Type B pancreatic cell (in vitro differentiated cells): Measurements from ENCODE around the gene SRGAP1. TPM values are rescaled to one million over a fixed set of nuclear protein-coding genes. Genes with fewer than 3 reads are reported as not detected.

Source experiments
- DNase-seq: peaks from one replicate; pipeline ENCODE4 v3.0.0; 2021; ENCODE audit warnings: mixed read lengths; ENCODE audit not compliant: unreplicated experiment; ENCODE audit errors: extremely low spot score
- H3K27ac Mint-ChIP-seq: 2 replicates; pipeline ENCODE4 v1.8.0; 2021; ENCODE audit warnings: mild to moderate bottlenecking, mixed read lengths
- H3K27me3 Mint-ChIP-seq: 2 replicates; pipeline ENCODE4 v1.8.0; 2021; ENCODE audit warnings: mixed read lengths
- H3K36me3 Mint-ChIP-seq: 2 replicates; pipeline ENCODE4 v1.8.0; 2021; ENCODE audit warnings: mixed read lengths
- H3K4me1 Mint-ChIP-seq: one replicate; pipeline ENCODE4 v1.8.0; 2021; ENCODE audit warnings: mixed read lengths; ENCODE audit not compliant: unreplicated experiment
- H3K4me3 Mint-ChIP-seq: 2 replicates; pipeline ENCODE4 v1.8.0; 2021; ENCODE audit warnings: mild to moderate bottlenecking, mixed read lengths
- H3K9me3 Mint-ChIP-seq: 2 replicates; pipeline ENCODE4 v1.8.0; 2021; ENCODE audit warnings: mixed read lengths
- total RNA-seq: library from RNA; stranded (reverse); gene quantifications from 2 replicates; pipeline ENCODE4 v1.2.1, GENCODE V29; 2021; ENCODE audit warnings: low replicate concordance
- TF ChIP-seq, protein P1 (sequence below): fragments of 200-600 bp; sonication (generic); conservative IDR thresholded peaks from 2 replicates; pipeline ENCODE4 v1.5.0; 2021; ENCODE audit warnings: antibody characterized with exemption, mild to moderate bottlenecking

Gene SRGAP1
- total RNA-seq, 1 donor from 2014 or later = 14.9 TPM

DNA sequence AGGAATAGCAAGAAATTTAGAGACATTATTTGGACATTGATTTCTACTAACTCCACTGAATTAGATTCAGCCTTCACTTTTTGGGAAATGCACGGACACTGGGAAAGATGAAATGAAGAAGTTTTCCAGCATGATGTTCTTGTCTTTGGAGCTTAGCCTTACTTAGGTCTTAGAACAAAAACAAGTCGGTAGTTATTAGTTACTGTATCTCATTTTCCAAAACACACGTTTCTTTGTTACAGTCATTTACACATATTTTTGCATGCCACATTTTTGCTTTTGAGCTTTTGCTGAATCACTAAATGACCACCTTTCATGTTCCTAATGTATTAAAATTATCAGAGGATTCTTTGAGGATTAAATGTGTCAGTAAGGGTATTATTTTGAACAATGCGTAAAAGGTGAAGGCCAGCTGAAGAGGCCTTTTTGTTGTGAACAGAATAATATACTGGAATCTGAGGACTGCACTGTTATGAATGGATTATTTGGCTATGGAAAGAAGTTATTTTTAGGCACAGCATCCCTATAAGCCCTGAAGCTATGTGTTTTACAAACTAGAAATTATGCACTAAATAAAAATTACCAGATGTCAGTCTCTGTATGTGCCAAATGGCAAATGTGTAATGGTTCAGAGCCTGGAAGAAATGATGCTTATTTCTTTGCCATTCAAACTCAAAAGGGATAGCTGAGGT lies 138.2 kb downstream of the SRGAP1 start:
- Mint-ChIP-seq H3K27ac (no peak overlapping the region), H3K36me3 (peaks cover 12% of the 10 kb centered on the region), H3K4me1 (peaks cover 24% of the 10 kb centered on the region), H3K9me3 (no peaks in the 10 kb centered on the region), H3K4me3 (no peak overlapping the region), H3K27me3 (no peaks in the 10 kb centered on the region)
- TF ChIP-seq, protein P1, sequence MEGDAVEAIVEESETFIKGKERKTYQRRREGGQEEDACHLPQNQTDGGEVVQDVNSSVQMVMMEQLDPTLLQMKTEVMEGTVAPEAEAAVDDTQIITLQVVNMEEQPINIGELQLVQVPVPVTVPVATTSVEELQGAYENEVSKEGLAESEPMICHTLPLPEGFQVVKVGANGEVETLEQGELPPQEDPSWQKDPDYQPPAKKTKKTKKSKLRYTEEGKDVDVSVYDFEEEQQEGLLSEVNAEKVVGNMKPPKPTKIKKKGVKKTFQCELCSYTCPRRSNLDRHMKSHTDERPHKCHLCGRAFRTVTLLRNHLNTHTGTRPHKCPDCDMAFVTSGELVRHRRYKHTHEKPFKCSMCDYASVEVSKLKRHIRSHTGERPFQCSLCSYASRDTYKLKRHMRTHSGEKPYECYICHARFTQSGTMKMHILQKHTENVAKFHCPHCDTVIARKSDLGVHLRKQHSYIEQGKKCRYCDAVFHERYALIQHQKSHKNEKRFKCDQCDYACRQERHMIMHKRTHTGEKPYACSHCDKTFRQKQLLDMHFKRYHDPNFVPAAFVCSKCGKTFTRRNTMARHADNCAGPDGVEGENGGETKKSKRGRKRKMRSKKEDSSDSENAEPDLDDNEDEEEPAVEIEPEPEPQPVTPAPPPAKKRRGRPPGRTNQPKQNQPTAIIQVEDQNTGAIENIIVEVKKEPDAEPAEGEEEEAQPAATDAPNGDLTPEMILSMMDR = no peak
- no peak for DNase-seq

DNA sequence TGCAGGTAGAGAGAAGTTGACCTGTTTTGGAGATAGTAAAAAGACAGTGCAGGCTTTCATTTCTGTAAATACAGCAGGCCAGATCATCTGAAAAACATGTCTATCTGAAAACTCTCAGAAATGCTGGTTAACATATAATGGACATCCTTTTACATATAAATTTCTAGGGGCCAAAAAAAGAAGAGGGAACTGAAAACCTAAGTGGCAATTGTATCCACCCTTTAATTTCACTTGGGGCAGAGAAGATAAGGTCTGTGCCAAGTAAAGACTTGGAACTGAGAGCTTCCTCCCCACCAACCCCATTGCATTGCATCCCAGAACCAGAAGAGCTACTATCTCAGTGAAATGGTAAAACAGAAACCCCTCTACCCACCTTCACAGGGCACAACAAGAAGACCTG lies 141.0 kb downstream of the SRGAP1 start:
- TF ChIP-seq, protein P1 = no peak
- Mint-ChIP-seq H3K36me3 (peaks cover 11% of the 10 kb centered on the region), H3K27ac (no peak overlapping the region), H3K4me3 (no peak overlapping the region), H3K27me3 (no peaks in the 10 kb centered on the region), H3K9me3 (no peaks in the 10 kb centered on the region), H3K4me1 (peaks cover 28% of the 10 kb centered on the region)
- DNase-seq = no peak

DNA sequence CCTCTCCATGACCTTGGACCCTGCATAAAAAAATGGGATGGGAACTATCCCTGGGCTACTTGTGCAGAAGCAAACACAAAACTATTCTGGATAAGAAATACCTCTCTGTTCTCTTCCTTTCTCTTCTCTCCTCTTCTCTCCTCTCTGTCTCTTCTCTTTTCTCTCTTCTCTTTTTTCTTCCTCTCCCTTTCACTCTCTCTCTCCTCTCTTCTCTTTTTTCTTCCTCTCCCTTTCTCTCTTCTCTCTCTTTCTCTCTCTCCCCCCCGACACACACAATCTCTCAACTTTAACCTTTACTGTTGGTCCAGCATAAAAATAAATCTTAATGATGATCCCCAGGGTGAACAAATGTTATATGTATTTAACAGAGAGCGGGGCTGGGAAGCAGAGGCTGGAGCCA lies 141.4 kb downstream of the SRGAP1 start:
- DNase-seq = no peak
- no peaks in the 10 kb centered on the region for H3K9me3 Mint-ChIP-seq
- H3K36me3 Mint-ChIP-seq = peaks cover 16% of the 10 kb centered on the region
- no peak overlapping the region for H3K4me3 Mint-ChIP-seq
- TF ChIP-seq, protein P1 = no peak
- peaks cover 29% of the 10 kb centered on the region for H3K4me1 Mint-ChIP-seq
- no peaks in the 10 kb centered on the region for H3K27me3 Mint-ChIP-seq
- no peak overlapping the region for H3K27ac Mint-ChIP-seq

DNA sequence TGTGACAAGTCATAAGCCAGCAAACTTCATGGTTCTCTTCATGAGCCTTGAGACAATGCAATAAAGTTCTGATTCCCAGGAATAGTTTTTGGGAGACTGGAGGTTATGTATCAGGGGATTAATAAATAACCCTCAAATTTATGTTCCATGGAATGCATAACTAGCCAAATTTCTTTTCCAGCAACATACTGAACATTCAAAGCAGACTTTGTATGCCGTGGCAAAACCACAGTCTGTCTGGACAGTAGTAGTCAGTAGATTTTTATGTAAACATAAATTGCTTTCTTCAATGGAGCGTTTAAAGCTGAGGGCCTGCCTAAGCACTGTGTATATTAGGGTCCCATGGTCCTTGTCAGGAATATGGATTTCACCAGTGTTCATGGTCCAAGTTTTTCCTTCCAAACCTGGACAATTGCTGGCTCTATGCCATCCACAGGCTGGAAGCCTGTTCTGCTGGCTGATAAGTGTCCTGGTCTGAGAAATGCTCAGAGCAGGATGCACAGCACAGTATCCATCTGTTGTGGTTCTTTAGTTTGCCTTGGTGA lies 144.9 kb downstream of the SRGAP1 start:
- H3K27ac Mint-ChIP-seq = no peak overlapping the region
- no peak overlapping the region for H3K4me3 Mint-ChIP-seq
- H3K4me1 Mint-ChIP-seq = peaks cover 34% of the 10 kb centered on the region
- no peaks in the 10 kb centered on the region for H3K9me3 Mint-ChIP-seq
- H3K27me3 Mint-ChIP-seq = no peaks in the 10 kb centered on the region
- TF ChIP-seq, protein P1 = no peak
- no peak for DNase-seq
- H3K36me3 Mint-ChIP-seq = peaks cover 24% of the 10 kb centered on the region

DNA sequence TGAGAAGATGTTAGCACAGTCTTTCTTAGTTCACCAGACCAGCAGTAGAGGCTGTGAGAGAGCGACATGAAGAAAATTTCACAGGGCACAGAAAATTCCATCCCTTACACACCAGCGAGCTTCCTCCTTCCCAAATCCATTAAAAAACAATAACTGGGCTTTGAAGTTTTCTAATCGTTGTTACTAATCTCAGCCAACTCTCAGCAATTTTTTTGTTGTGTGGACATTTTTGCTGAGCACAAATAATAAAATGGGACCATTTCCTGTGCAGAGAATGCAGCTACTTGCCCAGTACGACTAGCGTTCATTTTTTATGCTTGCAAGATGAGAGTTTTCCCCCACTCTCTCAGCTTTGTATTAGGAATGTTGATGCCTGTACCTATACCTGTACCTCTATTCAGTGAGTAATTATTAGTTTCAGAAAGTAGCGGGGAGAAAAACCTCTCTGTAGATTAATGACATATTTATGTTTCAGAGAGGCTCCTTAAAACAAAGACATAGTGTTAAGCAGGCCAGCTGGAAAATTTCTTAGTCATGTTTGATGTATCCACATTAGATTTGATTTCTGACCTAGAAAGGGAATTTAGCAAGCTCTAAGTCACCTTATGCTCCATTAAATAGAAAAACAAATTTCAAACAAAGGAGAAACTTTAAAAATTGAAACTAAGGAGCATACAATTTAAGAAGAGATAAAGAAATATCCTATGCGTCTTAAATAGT lies 146.5 kb downstream of the SRGAP1 start:
- Mint-ChIP-seq H3K36me3 (peaks cover 18% of the 10 kb centered on the region), H3K27ac (no peak overlapping the region), H3K4me1 (peaks cover 36% of the 10 kb centered on the region), H3K9me3 (no peaks in the 10 kb centered on the region), H3K27me3 (no peaks in the 10 kb centered on the region), H3K4me3 (no peak overlapping the region)
- TF ChIP-seq, protein P1 = no peak
- no peak for DNase-seq
